Measurements from ENCODE around the gene IGSF9.

Gene IGSF9

GRCh38 chr1:159946242-159947187 lies 1.1 kb upstream of the IGSF9 start:
- no peak for DNase-seq (ENCODE audit: extremely low spot score)
- CTCF ChIA-PET: interaction anchor here (0.8 to 1.9 kb wide), 9 partner anchors 11 to 164 kb away, joined by 3 to 15 read pairs (median 5); no protein-coding TSS in a partner anchor
- POLR2A ChIA-PET: no interaction called here
- no peak for TF ChIP-seq CTCF (IDR thresholded peaks at IDR 0.05; ENCODE audit: control extremely low read depth, extremely low read depth, low read depth, missing control alignments)

GRCh38 chr1:159944623-159945455 lies 574 bp downstream of the IGSF9 start:
- CTCF ChIA-PET: interaction anchor here (1.0 to 3.0 kb wide), 5 partner anchors 11 to 163 kb away, joined by 3 to 15 read pairs (median 3); no protein-coding TSS in a partner anchor
- TF ChIP-seq CTCF (IDR thresholded peaks at IDR 0.05; ENCODE audit: control extremely low read depth, extremely low read depth, low read depth, missing control alignments): no peak
- POLR2A ChIA-PET: no interaction called here
- no peak for DNase-seq (ENCODE audit: extremely low spot score)

DNA sequence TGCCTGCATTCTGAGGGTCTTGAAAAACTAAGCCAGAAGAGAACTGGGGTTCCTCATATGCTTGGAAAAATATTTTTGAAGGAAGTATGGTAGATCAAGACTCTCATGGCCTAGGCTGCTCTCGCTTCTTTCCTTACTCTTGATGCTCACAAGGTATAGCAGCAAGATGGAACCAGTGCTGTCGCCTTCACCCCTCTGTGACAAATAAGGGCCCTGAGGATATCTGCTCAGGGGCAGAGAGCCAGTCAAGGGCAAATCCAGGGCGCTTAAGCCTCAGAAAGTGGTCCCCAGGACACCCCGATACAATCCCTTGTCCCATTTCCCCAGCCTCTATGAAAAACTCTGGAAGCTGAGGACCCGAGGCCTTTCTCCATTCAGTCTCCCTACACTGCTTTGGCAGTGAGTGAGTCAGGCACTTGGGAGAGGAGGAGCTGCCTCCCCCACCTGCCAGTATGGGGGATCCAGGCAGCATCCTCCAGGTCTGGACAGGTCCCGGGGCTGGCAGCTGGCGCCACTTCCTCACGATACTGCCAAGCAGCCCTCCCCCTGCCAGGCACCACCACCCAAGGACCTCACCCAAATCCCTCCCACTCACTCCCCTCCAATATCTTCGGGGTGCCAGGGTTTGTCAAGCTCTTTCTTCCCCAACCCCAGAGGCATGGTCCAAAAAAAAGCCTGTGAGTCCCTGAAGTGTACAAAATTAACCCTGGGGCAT lies 1.3 kb downstream of the IGSF9 start:
- DNase-seq (ENCODE audit: extremely low spot score): no peak
- no peak for TF ChIP-seq CTCF (IDR thresholded peaks at IDR 0.05; ENCODE audit: control extremely low read depth, extremely low read depth, low read depth, missing control alignments)
- ChIA-PET CTCF (interaction anchor here (1.0 to 3.0 kb wide), 3 partner anchors 10 to 63 kb away, joined by 3 to 11 read pairs (median 3); no protein-coding TSS in a partner anchor), POLR2A (no interaction called here)

DNA sequence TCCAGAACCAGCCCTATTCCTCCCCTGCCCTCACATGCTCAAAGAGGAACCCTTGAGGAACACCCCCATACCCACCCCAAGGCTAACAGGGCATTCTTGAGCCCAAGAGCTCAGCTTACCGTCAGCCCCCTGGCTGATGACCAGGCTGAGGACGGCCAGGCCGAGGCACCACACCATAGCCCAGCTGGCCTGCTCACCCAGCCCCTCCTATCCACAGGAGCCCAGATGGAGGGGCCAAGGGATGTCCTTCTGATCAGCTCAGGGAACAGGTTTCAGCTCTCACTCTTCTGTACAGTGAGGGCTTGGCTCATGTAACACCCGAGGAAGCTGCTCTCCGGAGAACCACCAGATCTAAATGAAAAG lies 2.2 kb downstream of the IGSF9 start:
- DNase-seq (ENCODE audit: extremely low spot score): no peak
- no peak for TF ChIP-seq CTCF (IDR thresholded peaks at IDR 0.05; ENCODE audit: control extremely low read depth, extremely low read depth, low read depth, missing control alignments)
- ChIA-PET CTCF (interaction anchor here (1.6 to 3.0 kb wide), 2 partner anchors 62 to 64 kb away, joined by 4 to 11 read pairs; no protein-coding TSS in a partner anchor), POLR2A (no interaction called here)

- no peak for TF ChIP-seq CTCF (IDR thresholded peaks at IDR 0.05; ENCODE audit: control extremely low read depth, extremely low read depth, low read depth, missing control alignments)
- no peak for DNase-seq (ENCODE audit: extremely low spot score)
- CTCF ChIA-PET: interaction anchor here (1.6 to 3.0 kb wide), 2 partner anchors 63 to 65 kb away, joined by 4 to 11 read pairs; no protein-coding TSS in a partner anchor
- POLR2A ChIA-PET: no interaction called here
These were observed 2.7 kb downstream of the IGSF9 start for GRCh38 chr1:159942632-159943277.

Data from GM10248 (cell line).